ENCODE data around the gene SPPL2B.

The SPPL2B gene

DNA sequence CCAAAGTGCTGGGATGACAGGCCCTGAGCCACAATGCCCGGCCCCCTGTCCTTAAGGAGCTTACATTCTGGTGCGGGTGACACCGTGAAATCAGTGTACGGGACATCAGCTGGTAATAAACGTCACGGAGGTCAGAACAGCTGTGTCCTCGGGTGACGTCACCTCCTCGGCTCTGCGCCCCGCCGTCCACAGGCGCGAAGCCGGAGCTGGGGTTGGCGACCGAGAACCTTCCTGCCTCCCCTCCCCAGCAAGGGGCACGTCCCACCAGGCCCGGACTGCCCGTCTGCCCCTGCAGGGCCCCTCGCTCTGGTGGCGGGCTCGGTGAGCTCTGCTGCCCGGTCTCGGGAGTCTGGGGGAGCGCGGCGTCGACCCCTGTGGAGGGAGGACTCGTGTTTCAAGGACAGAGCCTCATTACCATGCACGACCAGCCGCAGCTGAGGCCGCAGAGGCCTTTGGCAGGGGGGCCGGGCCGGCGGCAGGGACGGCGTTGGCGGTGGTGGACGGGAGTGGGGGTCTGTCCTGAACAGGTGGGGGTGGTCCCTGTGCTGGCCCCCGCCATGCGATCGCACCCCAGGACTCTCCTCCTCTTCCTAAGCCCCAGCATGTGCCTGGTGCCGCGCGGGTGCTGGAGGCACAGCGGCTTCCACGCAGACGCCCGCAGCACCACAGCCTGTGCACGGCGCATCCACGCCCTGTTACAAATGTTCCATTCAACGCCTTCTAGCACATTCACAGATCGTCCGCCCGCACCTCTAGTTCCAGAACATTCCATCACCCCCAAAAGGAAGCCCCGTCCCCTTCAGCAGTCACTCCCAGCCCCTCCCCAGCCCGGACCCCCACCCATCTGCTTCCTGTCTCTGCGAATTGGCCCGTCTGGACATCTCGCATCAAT is 25.9 kb upstream of the SPPL2B start:
- FAIRE-seq, result no peak

GRCh38 chr19:2303211-2303798 is 25.2 kb upstream of the SPPL2B start:
- no peak for FAIRE-seq

GRCh38 chr19:2305452-2306280 is 22.8 kb upstream of the SPPL2B start:
- FAIRE-seq, result no peak

DNA sequence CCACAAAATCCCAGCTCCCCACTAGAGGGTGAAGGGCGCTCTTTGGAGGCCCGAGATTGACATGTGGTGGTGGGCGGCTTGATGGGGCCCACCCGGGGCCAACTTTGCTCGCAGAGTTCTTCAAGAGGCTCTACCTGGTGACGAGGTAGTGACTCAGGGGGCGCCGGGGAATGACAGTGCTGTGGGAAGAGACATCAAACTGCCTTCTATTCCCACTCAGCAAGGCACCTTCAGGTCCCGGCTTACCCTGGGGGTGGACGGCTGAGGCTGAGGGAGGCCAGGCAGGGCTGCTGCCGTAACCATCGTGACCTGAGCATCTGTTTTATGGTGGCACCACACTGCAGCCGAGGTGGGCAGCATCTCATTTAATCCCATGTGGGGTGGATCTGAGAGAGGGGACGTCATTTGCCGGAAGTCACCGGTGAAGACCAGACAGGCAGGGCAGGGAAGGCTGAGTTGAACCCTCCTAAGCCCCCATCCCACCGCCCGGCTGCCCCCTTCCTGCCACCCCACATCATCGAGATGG is 22.1 kb upstream of the SPPL2B start:
- FAIRE-seq, result no peak

- FAIRE-seq, result no peak
Observed at GRCh38 chr19:2306971-2307370, 21.5 kb upstream of the SPPL2B start.

DNA sequence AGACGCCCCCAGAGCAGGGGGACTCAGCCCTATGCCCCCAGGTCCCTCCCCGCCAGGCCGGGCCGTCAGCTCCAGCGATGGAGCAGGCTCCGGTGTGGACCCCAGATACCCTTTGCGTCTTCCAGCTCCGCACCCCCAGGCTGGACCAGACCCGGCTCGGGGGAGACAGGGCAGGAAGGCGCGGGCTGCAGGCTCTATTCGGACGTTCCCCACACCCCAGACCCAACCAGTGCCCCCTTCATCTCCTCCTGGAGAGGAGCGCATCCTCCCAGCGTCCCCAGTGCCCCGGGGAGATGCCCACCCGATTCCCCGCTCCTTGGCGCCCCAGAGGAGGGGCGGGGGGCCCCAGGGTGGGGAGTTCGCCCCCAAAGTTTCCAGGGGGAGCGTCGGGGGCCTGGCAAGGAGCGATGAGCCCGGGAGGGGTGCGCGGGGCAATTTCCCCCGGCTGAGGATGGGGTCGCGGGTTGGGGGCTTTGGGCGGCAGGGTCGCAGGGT is 20.9 kb upstream of the SPPL2B start:
- no peak for FAIRE-seq

- FAIRE-seq, result no peak
Observed at GRCh38 chr19:2308114-2308556, 20.3 kb upstream of the SPPL2B start, which contains the start of gene LINGO3. LINGO3 (minus strand) TSS chr19:2308154; CDS start chr19:2291776, 16,378 bp downstream.

DNA sequence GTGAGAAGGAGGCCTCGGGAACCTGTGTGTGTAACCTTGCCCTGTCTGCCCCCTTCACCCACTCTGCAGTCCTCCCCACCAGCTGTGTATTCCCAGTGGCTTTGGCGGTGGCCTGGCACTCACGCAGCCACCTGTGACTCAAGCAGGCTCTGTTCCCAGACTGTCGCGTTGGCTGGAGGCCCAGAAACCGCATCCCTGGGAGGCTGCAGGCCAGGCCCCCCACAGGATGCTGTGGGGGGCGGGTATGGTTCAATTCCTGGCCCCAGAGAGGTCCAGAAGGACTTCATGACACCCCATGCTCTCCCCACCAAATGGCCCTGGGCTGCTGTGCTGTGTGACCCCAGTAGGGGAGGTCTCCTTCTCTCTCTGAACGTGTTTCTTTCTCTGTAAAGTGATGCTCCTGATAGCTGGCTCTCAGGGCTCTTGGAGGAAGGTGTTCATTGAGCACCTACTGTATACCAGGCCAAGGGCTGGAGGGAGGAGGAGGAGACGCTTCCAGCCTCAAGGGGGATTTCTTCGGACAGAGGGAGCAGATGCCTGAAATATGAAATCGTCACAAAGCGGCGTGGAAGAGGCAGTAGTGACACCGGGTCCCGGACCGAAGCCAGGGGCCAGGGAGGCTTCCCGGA is 18.6 kb upstream of the SPPL2B start:
- no peak for FAIRE-seq

DNA sequence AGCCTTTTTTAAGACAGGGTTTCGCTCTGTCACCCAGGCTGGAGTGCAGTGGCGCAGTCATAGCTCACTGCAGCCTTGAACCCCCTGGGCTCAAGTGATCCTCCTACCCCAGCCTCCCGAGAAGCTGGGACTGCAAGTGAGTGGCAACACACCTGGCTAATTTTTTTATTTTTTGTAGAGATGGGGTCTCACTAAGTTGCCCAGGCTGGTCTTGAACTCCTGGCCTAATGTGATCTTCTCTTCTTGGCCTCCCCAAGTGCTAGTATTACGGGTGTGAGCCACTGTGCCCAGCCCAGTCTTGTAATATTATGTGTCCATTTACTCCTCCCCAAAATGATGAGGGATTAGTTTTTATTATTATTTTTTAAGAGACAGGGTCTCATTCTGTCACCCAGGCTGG is 17.4 kb upstream of the SPPL2B start:
- FAIRE-seq, result no peak

- FAIRE-seq, result no peak
Observed at GRCh38 chr19:2312820-2313501, 15.5 kb upstream of the SPPL2B start.

DNA sequence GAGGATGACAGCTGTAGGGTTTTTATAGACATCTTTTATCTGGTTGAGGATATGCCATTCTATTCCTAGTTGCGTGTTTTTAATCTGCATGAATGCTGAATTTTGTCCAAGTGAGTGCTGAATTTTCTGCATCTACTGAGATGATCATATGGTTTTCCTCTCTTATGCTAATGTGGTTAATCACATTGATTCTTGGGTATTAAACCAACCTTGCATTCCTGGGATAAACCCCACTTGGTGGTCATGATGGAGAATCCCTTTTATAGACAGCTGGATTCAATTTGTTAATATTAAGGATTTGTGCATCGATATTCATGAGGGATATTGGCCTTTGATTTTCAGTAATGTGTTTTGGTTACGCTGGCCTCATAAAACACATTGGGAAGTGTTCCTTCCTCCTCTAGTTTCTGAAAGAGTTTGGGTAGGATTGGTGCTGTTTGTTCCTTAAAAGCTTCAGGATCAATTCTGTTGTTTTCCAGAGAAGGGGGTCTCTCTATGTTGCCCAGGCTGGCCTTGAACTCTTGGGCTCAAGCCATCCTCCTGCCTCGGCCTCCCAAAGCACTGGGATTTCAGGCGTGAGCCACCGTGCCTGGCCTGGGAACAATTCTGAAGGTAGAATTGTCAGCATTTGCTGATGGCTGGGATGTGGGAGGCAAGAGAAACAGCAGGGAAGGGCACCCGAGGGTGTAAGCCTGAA is 13.2 kb upstream of the SPPL2B start:
- no peak for FAIRE-seq

- no peak for FAIRE-seq
Observed at GRCh38 chr19:2315818-2316353, 12.6 kb upstream of the SPPL2B start.

- FAIRE-seq, result no peak
Observed at GRCh38 chr19:2317300-2317699, 11.2 kb upstream of the SPPL2B start.

GRCh38 chr19:2317756-2318155 is 10.7 kb upstream of the SPPL2B start:
- no peak for FAIRE-seq

DNA sequence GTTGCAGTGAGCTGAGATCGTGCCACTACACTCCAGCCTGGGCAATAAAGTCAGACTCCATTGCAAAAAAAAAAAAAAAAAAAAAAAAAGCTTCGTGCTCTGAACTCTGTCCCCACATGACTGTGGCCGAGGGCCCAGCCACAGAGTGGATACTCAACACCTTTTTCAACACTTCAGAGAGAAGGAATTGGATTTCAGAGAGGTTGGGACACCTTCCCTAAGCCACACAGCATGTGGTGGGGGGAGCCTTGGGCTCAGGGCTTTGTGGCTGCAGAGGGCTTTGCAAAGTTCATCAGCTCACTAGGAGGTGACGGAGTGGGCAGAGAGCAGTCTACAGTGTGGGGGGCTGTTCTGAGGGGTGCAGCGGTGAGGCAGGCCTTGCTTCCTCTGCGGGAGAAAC is 9.6 kb upstream of the SPPL2B start:
- FAIRE-seq, result no peak

DNA sequence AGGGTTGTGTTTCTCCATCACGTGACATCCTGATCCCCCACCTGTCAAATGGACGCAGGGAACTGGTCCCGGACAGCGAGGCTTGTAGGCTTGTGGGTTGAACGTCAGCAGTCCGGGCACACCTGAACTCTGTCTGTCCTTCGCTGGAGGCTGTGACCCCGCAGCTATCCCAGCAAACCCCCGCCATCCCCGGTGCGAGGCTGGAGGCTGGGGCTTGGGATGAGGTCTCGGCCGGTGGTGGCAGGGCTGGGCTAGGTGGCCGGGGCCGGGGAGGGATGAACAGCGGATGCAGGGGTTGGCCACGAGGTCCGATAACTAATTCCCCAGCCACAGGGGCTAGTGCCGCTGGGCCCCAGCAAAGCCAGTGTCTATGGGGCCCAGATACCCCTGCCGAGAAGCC is 8.9 kb upstream of the SPPL2B start:
- FAIRE-seq, result no peak

GRCh38 chr19:2320049-2320448 is 8.4 kb upstream of the SPPL2B start:
- FAIRE-seq, result no peak

DNA sequence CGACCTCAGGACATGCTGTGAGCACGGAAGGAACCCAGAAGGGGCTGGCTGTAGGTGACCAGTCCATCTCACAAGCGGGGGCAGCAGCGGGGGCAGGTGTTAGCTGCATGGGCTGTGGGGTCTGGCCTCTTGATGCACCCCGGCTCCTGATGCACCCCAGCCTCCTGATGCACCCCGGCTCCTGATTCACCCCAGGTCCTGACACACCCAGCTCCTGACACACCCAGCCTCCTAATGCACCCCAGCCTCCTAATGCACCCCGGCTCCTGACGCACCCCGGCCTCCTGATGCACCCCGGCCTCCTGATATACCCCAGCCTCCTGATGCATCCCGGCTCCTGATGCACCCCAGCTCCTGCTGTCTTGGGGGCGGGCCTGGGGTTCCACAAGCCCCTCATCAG is 7.5 kb upstream of the SPPL2B start:
- no peak for FAIRE-seq

DNA sequence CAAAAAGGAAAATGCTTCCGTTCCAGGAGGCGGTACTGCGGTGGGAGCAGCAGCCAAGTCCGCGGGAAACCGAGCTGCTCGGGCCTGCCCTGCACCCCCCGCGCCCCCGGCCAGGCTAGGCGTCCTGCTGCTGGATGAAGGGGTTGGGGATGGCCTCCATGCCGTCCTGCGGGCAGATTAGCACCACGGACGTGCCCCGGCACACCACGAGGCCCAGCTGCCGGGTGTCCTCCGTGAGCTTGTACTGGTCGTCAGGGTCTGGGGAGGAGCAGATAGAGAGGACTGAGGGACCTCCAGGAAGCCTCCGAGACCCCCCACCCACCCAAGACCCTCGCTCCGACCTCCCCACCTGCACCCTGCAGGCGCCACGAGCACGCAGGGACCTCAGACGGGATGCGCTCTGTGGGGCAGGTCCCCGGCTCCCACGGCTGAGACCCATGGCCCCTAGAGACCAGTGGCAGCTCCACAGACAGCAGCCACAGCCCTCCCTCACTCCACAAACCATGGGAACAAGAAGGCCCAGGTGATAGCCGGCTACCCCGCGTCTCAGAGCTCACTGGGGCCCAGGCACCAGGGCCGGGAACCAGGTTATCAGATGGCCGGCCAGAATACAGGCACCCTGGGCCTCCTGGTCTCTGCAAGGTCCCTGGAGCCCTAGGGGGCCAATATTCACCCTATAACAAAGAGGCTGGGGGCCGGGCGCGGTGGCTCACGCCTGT is 6.8 kb upstream of the SPPL2B start:
- no peak for FAIRE-seq

GRCh38 chr19:2323707-2324106 is 4.8 kb upstream of the SPPL2B start:
- FAIRE-seq, result no peak
